ENCODE data around the gene TMEM219.
"Not testable (repeated sequence)": the region's sequence is repeated elsewhere in the genome, so short reads cannot be mapped to it uniquely, and the experiment has no call there.

TMEM219 gene

DNA sequence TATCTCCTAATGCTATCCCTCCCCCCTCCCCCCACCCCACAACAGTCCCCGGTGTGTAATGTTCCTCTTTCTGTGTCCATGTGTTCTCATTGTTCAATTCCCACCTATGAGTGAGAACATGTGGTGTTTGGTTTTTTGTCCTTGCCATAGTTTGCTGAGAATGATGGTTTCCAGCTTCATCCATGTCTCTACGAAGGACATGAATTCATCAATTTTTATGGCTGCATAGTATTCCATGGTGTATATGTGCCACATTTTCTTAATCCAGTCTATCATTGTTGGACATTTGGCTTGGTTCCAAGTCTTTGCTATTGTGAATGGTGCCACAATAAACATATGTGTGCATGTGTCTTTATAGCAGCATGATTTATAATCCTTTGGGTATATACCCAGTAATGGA, 30.1 kb upstream of the TMEM219 start:
- not testable (repeated sequence) for H3K9me3 Mint-ChIP-seq, H3K4me3 Mint-ChIP-seq, H3K27ac Mint-ChIP-seq, ATAC-seq, DNase-seq, H3K27me3 Mint-ChIP-seq
- peaks cover 15% of the 10 kb centered on the region for H3K4me1 Mint-ChIP-seq

DNA sequence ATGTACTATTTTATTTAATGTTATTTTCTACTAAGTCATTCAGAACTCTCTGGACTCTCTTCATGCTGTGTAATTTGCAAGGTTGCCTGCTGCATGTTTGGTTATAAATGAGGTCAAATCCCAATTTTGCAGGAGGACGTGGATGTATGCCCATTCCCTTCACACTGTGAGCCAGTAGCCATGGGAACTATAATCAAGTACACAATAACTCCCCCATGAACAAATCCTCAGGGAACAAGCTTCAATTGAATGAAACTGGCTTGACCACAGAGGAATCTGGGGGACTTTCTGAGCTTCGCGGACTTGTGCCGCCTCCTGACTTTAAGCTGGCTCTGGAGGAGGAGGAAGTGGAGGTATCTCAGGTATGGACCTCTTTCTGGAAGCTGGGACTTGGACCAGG, 21.2 kb upstream of the TMEM219 start:
- no peak overlapping the region for H3K4me3 Mint-ChIP-seq
- H3K27me3 Mint-ChIP-seq = no peaks in the 10 kb centered on the region
- H3K9me3 Mint-ChIP-seq = no peaks in the 10 kb centered on the region
- no peak for ATAC-seq
- no peak overlapping the region for H3K27ac Mint-ChIP-seq
- DNase-seq = no peak
- no peaks in the 10 kb centered on the region for H3K4me1 Mint-ChIP-seq

DNA sequence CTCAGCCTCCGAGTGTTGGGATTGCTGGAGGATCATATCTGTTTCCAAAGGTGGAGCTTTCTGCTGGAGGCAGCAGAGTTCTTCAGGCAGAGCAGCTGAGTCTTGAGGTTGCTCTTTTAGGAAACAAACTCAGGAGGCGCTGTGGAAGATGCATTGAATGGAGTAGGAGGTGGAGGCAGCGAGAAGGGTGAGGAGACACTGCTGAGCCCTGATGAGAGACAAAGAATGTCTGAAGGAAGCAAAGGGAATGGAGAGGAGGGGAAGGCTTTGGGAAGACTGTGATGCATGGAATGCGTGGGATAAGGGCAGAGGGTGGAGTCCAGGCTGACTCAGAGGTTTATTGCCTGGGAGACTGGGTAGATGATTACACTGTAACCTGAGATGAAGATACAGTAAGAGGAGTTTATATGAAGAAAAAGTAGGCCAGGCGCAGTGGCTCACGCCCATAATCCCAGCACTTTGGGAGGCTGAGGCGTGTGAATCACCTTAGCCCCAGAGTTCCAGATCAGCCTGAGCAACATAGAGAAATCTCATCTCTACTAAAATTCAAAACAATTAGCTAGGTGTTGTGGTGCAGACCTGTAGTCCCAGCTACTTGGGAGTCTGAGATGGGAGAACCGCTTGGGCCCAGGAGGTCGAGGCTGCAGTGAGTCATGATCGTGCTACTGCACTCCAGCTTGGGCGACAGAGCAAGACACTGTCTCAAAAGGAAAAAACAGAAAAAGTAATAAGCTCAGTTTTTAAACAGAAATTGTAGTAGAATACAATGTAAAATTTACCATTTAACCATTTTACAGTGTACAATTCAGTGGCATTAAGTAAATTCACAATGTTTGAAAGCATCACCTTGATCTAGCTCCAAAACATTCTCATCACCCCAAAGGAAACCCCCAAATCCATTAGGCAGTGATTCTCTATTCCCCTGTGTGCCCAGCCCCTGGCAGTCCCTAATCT, 17.8 kb upstream of the TMEM219 start:
- DNase-seq (no peak), ATAC-seq (no peak)
- no peaks in the 10 kb centered on the region for H3K27me3 Mint-ChIP-seq
- no peaks in the 10 kb centered on the region for H3K9me3 Mint-ChIP-seq
- H3K4me3 Mint-ChIP-seq = no peak overlapping the region
- H3K27ac Mint-ChIP-seq = no peak overlapping the region
- no peaks in the 10 kb centered on the region for H3K4me1 Mint-ChIP-seq

DNA sequence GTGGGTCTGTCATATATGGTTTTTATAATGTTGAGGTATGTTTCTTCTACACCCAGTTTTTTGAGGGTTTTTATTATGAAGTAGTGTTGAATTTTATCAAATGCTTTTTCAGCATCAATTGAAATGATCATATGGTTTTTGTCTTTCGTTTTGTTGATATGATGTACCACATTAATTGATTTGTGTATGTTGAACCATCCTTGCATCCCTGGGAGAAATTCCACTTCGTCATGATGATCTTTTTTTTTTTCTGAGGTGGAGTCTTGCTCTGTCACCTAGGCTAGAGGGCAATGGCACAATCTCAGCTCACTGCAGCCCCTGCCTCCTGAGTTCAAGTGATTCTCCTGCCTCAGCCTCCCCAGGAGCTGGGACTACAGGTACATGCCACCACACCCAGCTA, 14.0 kb upstream of the TMEM219 start:
- no peaks in the 10 kb centered on the region for H3K27me3 Mint-ChIP-seq
- ATAC-seq (no peak), DNase-seq (no peak)
- H3K4me1 Mint-ChIP-seq = no peaks in the 10 kb centered on the region
- H3K4me3 Mint-ChIP-seq = no peak overlapping the region
- peaks cover 0 to 7% of the 10 kb centered on the region in 2 donors for H3K9me3 Mint-ChIP-seq
- H3K27ac Mint-ChIP-seq = no peak overlapping the region

DNA sequence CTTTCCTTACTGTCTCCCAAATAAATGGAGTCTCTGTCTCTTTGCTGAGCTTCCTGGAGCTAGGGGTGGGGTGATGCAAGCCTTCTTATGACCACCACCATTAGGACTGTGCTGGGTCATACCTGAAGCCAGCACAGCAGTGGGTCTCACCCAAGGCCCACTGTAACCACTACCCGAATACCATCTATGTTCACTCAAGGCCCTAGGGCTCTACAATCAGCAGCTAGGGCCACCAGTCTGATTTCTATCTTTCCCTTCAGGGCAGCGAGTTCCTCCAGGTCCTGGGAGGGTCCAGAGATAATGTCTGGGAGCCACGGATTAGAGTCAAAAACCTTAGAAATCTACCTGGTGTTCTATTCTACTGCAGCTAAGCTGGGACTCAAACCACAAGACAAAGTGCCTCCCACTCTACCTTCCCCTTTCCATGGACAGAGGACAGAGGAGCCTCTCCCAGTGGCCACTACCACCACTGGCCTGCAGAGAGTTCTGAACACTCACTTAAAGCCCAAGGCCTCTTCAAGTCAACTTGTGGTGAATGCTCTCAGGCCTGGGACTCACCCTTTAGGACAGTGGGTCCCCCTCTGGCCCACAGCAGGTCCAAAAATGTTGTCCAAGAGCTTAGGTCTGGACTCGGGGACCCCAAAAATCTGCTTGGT, 10.9 kb upstream of the TMEM219 start:
- Mint-ChIP-seq H3K27me3 (no peaks in the 10 kb centered on the region), H3K4me1 (no peaks in the 10 kb centered on the region)

DNA sequence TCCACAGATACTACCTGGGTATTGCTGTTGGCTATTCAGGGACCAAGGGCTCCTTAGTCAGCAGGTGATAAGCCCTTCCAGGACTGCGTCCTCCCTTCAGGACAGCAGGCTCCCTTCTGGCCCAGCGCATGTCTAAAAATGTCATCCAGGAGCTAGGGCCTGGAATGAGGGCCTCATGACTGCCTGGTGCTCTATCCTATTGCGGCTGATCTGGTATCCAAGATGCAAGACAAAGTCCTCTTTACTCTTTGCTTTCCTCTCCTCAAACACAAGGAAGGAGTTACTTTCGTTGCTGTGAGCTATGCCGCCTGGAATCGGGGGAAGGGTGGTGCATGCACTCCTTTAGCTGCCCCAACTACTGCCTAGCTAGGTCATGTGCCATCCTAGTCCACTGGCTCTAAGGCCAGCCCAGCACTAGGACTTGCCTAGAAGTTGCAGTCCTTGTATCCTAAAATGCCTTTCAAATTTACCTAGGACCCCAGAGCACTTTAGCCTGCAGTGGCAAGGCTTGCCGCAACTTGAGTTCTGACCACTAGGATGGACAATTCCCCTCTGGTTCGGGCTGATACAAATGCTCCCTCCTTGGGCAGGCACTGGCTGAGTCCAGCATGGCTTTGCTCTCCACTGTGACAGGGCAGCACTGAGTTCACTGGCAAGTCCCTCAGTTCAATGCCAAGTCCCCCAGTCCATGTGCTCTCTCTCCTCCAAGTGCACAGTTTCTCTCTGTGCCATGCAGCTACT, 10.1 kb upstream of the TMEM219 start:
- Mint-ChIP-seq H3K4me3 (no peak overlapping the region), H3K27me3 (no peaks in the 10 kb centered on the region), H3K27ac (no peak overlapping the region), H3K4me1 (no peaks in the 10 kb centered on the region), H3K9me3 (peaks cover 0 to 7% of the 10 kb centered on the region in 2 donors)
- no peak for DNase-seq
- no peak for ATAC-seq

More for the DNA sequence above, 10.9 kb upstream of the TMEM219 start:
- Mint-ChIP-seq H3K4me3 (no peak overlapping the region), H3K27ac (no peak overlapping the region), H3K9me3 (peaks cover 0 to 7% of the 10 kb centered on the region in 2 donors)
- DNase-seq (no peak), ATAC-seq (no peak)

DNA sequence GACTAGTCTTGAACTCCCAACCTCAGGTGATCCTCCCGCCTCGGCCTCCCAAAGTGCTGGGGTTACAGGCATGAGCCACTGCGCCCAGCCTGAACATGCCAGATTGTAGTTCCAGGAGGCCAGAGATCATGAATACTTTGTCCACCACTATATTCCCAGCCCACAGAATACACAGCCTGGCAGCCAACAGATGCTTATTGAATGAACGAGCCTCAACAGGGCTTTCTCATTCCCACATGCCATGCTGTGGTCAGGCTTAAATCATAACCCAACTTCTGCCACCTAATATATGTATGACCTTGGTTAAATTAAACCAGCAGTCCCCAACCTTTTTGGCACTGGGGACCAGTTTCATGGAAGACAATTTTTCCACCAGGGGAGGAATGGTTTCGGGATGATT, 3.1 kb upstream of the TMEM219 start:
- ATAC-seq (no peak), DNase-seq (no peak)
- Mint-ChIP-seq H3K27me3 (no peaks in the 10 kb centered on the region), H3K9me3 (no peaks in the 10 kb centered on the region), H3K4me1 (peaks cover 20% of the 10 kb centered on the region), H3K27ac (no peak overlapping the region), H3K4me3 (no peak overlapping the region)

DNA sequence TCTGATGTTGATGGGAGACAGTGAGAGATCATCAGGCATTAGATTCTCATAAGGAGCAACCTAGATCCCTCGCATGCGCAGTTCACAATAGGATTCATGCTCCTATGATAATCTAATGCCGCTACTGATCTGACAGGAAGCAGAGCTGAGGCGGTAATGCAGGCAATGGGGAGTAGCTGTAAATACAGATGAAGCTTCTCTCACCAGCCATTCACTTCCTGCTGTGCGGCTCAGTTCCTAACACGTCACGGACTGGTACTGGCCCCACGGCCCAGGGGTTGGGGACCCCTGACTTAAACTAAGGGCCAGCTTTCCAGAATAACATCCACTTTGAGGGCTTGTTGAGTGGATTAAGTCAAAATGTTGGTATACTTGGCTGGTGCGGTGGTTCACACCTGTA, 2.6 kb upstream of the TMEM219 start:
- Mint-ChIP-seq H3K27me3 (no peaks in the 10 kb centered on the region), H3K9me3 (no peaks in the 10 kb centered on the region), H3K4me3 (no peak overlapping the region), H3K4me1 (peaks cover 20% of the 10 kb centered on the region), H3K27ac (no peak overlapping the region)
- ATAC-seq = no peak
- no peak for DNase-seq

DNA sequence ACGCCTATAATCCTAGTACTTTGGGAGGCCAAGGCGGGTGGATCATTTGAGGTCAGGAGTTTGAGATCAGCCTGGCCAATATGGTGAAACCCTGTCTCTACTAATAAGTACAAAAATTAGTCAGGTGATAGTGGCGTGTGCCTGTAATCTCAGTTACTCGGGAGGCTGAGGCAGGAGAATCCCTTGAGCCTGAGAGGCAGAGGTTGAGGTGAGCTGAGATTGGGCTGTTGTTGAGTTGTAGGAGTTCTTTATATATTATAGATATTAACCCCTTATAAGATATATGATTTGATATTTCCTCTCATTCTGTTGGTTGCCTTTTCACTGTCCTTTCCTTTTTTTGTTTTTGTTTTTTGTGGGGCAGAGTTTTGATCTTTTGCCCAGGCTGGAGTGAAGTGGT, 2.1 kb upstream of the TMEM219 start:
- not testable (repeated sequence) for H3K9me3 Mint-ChIP-seq, H3K27ac Mint-ChIP-seq, DNase-seq, H3K27me3 Mint-ChIP-seq, H3K4me3 Mint-ChIP-seq, ATAC-seq
- H3K4me1 Mint-ChIP-seq = peaks cover 20% of the 10 kb centered on the region

DNA sequence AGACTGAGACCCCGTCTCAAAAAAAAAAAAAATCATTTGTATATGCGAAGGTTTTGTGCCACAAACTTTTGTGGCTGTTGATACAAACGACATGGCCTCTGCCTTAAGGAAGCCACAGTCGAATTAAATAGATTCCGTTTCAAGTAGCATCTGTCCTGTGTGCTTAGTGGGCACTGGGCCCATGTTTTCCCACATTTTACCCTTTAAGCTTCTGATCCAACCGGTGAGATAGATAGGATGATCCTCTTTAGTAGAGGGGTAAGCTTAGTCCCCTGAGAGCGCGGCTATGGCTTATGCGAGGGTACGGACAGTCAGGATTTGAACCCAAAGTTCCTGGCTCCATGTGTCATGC, 776 bp upstream of the TMEM219 start:
- Mint-ChIP-seq H3K4me1 (peaks cover 20% of the 10 kb centered on the region), H3K9me3 (no peaks in the 10 kb centered on the region), H3K4me3 (peak overlapping the region; percentile 87 to 90), H3K27ac (peak overlapping the region in 1 of 2 donors; percentile 63), H3K27me3 (no peaks in the 10 kb centered on the region)
- no peak for DNase-seq
- ATAC-seq = no peak

DNA sequence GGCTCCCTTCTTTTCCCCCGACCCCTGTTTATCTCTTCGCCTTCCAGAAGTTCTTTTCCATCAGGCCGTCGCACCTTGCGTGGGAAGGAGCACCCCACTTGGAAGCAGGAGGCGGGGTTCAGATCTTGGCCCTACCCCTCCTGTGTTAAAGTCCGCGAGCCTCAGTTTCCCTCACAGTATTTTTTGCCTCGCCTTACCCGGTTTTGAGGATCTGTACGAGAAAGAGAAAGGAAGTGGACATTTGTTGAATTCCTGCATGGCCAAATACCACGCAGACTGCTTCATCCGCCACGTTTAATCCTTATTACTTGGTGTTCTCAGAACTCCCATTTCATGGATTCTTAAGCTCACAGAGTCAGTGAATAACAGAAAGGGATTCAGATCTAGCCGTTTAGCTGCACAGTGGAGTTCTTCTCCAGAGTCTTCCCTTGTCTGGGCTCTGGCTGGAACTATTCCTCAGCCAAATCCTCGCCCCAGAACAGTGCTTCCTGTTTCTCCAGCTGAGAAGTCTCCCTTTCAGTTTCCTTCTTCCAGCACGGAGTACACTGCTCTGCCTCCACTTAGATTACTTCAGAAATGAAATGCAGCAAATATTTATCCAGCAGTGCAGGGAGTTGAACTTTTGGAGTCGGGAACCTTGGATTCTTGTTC, 590 bp downstream of the TMEM219 start:
- peak overlapping the region; percentile 82 to 85 for H3K27ac Mint-ChIP-seq
- peaks cover 20% of the 10 kb centered on the region for H3K4me1 Mint-ChIP-seq
- peak overlapping the region; percentile 87 to 90 for H3K4me3 Mint-ChIP-seq
- H3K27me3 Mint-ChIP-seq = no peaks in the 10 kb centered on the region
- no peak for DNase-seq
- ATAC-seq = no peak
- H3K9me3 Mint-ChIP-seq = no peaks in the 10 kb centered on the region

DNA sequence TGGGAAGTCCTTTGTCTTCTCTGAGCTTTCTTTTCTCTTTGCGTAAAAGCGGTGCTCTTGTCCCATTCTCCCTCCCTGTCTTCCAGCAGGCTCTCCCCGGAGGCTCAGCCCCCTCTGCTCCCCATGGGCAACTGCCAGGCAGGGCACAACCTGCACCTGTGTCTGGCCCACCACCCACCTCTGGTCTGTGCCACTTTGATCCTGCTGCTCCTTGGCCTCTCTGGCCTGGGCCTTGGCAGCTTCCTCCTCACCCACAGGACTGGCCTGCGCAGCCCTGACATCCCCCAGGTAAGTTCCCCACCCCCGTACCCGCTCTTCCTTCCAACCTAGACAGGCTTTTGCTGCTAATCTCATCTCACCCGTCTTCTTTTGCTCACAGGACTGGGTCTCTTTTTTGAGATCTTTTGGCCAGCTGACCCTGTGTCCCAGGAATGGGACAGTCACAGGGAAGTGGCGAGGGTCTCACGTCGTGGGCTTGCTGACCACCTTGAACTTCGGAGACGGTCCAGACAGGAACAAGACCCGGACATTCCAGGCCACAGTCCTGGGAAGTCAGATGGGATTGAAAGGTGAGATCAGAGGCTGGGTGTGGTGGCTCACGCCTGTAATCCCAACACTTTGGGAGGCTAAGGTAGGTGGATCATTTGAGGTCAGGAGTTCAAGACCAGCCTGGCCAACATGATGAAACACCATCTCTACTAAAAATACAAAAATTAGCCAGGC, 1.3 kb downstream of the TMEM219 start:
- H3K4me3 Mint-ChIP-seq = peak overlapping the region; percentile 87 to 90
- H3K27ac Mint-ChIP-seq = peak overlapping the region in 1 of 2 donors; percentile 90
- H3K4me1 Mint-ChIP-seq = peaks cover 20% of the 10 kb centered on the region
- DNase-seq (no peak), ATAC-seq (no peak)
- H3K9me3 Mint-ChIP-seq = no peaks in the 10 kb centered on the region
- H3K27me3 Mint-ChIP-seq = no peaks in the 10 kb centered on the region

DNA sequence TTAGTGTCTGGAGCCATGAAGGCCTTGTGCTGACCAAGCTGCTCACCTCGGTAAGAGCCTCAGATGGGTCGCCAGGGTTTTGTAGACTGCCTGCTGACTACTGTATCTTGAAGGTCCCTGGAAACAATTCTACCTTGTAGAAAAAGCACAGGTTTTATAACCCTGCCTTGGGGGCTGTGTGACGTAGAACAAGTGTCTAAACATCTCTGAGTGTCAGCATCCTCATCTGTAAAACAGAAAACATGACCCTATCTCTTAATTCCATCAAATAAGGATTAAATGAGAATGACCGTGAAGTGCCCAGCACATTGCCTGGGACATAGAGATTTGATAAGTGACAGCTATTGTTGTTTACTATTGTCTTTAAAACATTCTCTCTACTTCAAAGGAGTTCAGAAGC, 6.3 kb downstream of the TMEM219 start:
- H3K4me3 Mint-ChIP-seq = no peak overlapping the region
- no peak for ATAC-seq
- no peak overlapping the region for H3K27ac Mint-ChIP-seq
- DNase-seq = no peak
- peaks cover 6% of the 10 kb centered on the region in 2 donors for H3K9me3 Mint-ChIP-seq
- peaks cover 14% of the 10 kb centered on the region for H3K4me1 Mint-ChIP-seq
- no peaks in the 10 kb centered on the region for H3K27me3 Mint-ChIP-seq

DNA sequence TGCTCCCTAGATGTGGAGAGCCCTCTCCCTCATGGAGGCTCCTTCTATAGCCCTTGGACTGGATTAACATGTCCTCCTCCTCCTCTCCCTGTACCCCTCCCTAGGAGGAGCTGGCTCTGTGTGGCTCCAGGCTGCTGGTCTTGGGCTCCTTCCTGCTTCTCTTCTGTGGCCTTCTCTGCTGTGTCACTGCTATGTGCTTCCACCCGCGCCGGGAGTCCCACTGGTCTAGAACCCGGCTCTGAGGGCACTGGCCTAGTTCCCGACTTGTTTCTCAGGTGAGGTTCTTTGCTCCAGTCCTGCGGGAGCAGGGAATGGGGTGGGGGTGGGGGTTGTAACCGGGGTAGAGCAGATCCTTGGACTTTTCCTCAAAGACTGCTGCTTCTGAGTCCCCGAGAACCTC, 9.4 kb downstream of the TMEM219 start:
- Mint-ChIP-seq H3K4me3 (no peak overlapping the region), H3K27me3 (no peaks in the 10 kb centered on the region), H3K4me1 (peaks cover 33% of the 10 kb centered on the region), H3K27ac (no peak overlapping the region), H3K9me3 (peaks cover 8 to 9% of the 10 kb centered on the region in 2 donors)
- ATAC-seq (no peak), DNase-seq (no peak)

DNA sequence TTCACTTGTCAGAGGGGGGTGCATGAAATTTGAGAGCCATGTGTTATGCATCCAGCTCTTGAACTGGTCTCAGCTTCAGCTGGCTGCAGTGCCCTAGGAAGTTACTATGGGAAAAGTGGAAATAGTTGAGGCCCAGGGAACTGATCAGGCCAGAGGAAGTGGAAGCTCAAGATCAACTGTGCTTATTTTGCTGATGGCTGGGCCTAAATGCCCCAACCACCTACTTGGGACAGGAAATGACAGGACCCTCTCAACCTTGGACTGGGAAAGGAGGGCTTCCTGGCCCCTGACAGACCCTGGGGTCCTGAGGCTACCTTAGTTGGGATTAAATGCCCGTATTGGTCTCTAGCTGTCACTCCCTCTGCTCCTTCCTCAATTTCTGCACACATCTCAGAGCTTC, 10.6 kb downstream of the TMEM219 start:
- no peak for ATAC-seq
- DNase-seq = no peak
- Mint-ChIP-seq H3K27ac (no peak overlapping the region), H3K4me1 (peaks cover 45% of the 10 kb centered on the region), H3K9me3 (peaks cover 8 to 9% of the 10 kb centered on the region in 2 donors), H3K27me3 (no peaks in the 10 kb centered on the region), H3K4me3 (no peak overlapping the region)
